CD4-positive, alpha-beta T cell treated with Interferon alpha-2 for 1 hour (primary cell): Measurements from ENCODE around the gene SESN3.

Source experiments
- DNase-seq, 2 donors: peaks; one replicate each; pipeline ENCODE4 v3.0.0-alpha.2; 2020 to 2022

The SESN3 gene

DNA sequence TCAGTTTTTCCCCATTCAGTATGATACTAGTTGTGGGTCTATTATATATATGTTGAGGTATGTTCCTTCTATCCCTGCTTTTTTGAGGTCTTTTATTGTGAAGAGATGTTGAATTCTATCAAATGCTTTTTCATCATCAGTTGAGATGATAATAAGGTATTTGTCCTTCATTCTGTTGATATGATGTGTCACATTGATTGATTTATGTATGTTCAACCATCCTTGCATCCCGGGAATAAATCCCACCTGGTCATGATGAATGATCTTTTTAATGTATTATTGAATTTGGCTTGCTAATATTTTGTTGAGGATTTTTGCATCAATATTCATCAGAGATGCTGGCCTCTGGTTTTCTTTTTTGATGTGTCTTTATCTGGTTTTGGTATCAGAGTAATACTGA lies 115.4 kb downstream of the SESN3 start:
- no peak for DNase-seq
